ENCODE data around the gene CXXC1.

CXXC1 gene

DNA sequence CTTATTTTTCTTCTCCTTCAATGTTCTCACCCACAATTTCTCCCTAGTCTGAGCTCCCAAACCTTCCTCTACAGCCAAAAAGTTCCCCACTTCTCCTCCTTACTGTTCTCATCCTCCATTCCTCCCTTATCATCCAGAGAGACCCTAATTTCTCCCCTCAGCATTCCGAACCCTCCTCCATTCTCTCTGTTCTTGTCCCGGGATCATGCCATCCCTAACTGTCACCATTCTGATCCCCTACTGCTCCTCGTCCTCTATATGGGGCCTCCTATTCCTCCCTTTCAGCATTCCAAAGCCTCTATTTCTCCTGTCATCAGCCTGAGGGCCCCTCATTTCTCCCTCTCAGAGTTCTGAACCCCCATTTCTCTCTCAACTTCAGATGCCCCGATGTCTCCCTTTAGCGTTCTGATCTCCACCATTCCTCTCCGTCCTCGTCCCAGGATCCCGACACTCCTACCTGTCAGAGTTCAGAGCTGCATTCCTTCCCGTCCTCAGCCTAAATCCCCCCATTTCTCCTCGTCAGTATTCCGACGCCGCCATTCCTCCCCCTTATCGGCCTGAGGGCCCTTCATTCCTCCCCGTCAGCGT, 6.7 kb downstream of the CXXC1 start:
- H3F3A ChIP-seq (ENCODE audit: insufficient read depth, low read length) = no peaks in the 10 kb centered on the region
- no peaks in the 10 kb centered on the region for H3K27me3 ChIP-seq (replicated peaks; ENCODE audit: insufficient read depth, low read length)
- TF ChIP-seq EZH2 (optimal IDR thresholded peaks at IDR 0.05; ENCODE audit: low read depth, low read length) (no peak), EZH2phosphoT487 (IDR thresholded peaks at IDR 0.05; ENCODE audit: low read length) (no peak)
- H4K20me1 ChIP-seq (ENCODE audit: insufficient read depth, low read length) = no peaks in the 10 kb centered on the region
- peak overlapping the region; percentile 96; the same call in 1 of the 2 replicates for H3K27ac ChIP-seq (ENCODE audit: low read length)
- peak overlapping the region; percentile 81 for H3K9ac ChIP-seq (ENCODE audit: low read length)
- H3K9me3 ChIP-seq (replicated peaks; ENCODE audit: insufficient read depth, low read length) = no peaks in the 10 kb centered on the region
- H3K4me1 ChIP-seq (ENCODE audit: low read length) = peaks cover 19% of the 10 kb centered on the region
- peaks cover 21% of the 10 kb centered on the region for H3K36me3 ChIP-seq (replicated peaks; ENCODE audit: insufficient read depth, low read length)
- H3K9me2 ChIP-seq (replicated peaks; ENCODE audit: insufficient read depth, low read length) = no peaks in the 10 kb centered on the region
- H3K79me2 ChIP-seq (ENCODE audit: low read length) = peaks cover 57% of the 10 kb centered on the region
- H3K4me2 ChIP-seq (ENCODE audit: low read depth, low read length) = peak overlapping the region; percentile 97
- peak overlapping the region; percentile 81 for H3K4me3 ChIP-seq (ENCODE audit: low read length)
- no peak for DNase-seq
- H2AFZ ChIP-seq (ENCODE audit: low read length) = peak overlapping the region; percentile 98

DNA sequence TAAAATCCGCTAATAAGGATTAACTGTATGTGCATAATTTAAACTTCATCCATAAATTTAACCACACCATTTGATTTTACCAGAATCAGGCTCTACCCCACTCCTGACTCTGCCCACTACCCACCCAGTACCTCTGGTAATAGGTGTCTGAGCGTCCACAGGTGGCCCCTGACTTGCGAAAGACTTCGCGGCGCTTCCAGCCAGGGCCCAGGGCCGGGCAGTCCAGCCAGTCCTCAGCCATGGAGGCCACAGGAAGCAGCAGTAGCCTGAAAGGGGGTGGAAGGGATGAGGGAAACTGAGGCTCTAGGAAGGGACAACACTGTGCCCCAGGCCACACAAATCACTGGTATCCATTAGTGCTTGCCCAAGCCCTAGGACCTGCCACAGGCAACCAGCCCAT, 7.7 kb downstream of the CXXC1 start:
- Histone ChIP-seq H4K20me1 (ENCODE audit: insufficient read depth, low read length) (no peaks in the 10 kb centered on the region), H3F3A (ENCODE audit: insufficient read depth, low read length) (no peaks in the 10 kb centered on the region), H3K9ac (ENCODE audit: low read length) (peak overlapping the region; percentile 81; the same call in 1 of the 2 replicates), H3K9me3 (replicated peaks; ENCODE audit: insufficient read depth, low read length) (no peaks in the 10 kb centered on the region), H2AFZ (ENCODE audit: low read length) (no peak overlapping the region), H3K9me2 (replicated peaks; ENCODE audit: insufficient read depth, low read length) (no peaks in the 10 kb centered on the region), H3K79me2 (ENCODE audit: low read length) (peaks cover 56% of the 10 kb centered on the region), H3K4me3 (ENCODE audit: low read length) (peak overlapping the region; percentile 81; the same call in 1 of the 2 replicates), H3K4me1 (ENCODE audit: low read length) (peaks cover 19% of the 10 kb centered on the region), H3K36me3 (replicated peaks; ENCODE audit: insufficient read depth, low read length) (peaks cover 21% of the 10 kb centered on the region), H3K27me3 (replicated peaks; ENCODE audit: insufficient read depth, low read length) (no peaks in the 10 kb centered on the region), H3K4me2 (ENCODE audit: low read depth, low read length) (peak overlapping the region; percentile 97), H3K27ac (ENCODE audit: low read length) (no peak overlapping the region)
- TF ChIP-seq, protein P1, sequence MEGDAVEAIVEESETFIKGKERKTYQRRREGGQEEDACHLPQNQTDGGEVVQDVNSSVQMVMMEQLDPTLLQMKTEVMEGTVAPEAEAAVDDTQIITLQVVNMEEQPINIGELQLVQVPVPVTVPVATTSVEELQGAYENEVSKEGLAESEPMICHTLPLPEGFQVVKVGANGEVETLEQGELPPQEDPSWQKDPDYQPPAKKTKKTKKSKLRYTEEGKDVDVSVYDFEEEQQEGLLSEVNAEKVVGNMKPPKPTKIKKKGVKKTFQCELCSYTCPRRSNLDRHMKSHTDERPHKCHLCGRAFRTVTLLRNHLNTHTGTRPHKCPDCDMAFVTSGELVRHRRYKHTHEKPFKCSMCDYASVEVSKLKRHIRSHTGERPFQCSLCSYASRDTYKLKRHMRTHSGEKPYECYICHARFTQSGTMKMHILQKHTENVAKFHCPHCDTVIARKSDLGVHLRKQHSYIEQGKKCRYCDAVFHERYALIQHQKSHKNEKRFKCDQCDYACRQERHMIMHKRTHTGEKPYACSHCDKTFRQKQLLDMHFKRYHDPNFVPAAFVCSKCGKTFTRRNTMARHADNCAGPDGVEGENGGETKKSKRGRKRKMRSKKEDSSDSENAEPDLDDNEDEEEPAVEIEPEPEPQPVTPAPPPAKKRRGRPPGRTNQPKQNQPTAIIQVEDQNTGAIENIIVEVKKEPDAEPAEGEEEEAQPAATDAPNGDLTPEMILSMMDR (IDR thresholded peaks at IDR 0.05; ENCODE audit: low read length) = no peak
- DNase-seq = no peak

DNA sequence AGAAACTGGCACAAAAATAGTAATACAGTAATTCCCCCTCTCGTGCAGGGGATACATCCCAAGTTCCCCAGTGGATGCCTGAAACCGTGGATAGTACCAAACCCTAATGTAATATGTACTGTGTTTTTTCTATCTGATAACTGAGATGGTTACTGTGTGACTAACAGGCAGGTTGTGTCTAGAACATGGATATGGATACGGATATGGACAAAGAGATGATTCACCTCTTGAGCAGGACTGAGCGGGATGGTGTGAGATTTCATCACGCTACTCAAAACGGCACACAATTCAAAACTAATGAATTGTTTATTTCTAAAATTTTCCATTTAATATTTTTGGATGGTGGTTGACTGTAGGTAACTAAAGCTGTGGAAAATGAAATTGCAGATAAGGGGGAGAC, 9.6 kb downstream of the CXXC1 start:
- no peak for TF ChIP-seq EZH2phosphoT487 (IDR thresholded peaks at IDR 0.05; ENCODE audit: low read length)
- Histone ChIP-seq H3K9me3 (replicated peaks; ENCODE audit: insufficient read depth, low read length) (no peaks in the 10 kb centered on the region), H3K79me2 (ENCODE audit: low read length) (peaks cover 56% of the 10 kb centered on the region)

DNA sequence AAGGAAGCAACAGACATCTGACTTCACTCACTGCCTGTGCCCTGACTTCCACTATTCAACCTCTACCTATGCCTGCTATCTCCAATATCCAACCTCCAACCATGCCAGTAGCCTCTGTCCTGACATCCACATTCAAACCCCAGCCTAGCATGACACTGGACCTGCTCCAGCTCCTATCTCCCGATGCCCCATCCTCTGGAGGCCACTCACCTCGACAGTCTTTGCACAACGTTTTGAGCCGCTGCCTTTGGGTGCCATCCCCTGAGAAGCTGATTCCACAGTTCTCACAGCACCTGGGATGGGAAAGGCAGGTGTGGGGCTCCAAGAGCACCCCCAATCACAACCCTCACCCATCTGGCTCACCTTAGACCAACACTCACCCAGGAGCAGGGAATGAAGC, 11.0 kb downstream of the CXXC1 start:
- no peak overlapping the region for H2AFZ ChIP-seq (ENCODE audit: low read length)
- H3F3A ChIP-seq (ENCODE audit: insufficient read depth, low read length) = no peaks in the 10 kb centered on the region
- no peaks in the 10 kb centered on the region for H3K9me2 ChIP-seq (replicated peaks; ENCODE audit: insufficient read depth, low read length)
- TF ChIP-seq, protein P1 (IDR thresholded peaks at IDR 0.05; ENCODE audit: low read length) = no peak
- no peak for TF ChIP-seq EZH2phosphoT487 (IDR thresholded peaks at IDR 0.05; ENCODE audit: low read length)
- TF ChIP-seq EZH2 (optimal IDR thresholded peaks at IDR 0.05; ENCODE audit: low read depth, low read length) = no peak
- peaks cover 48% of the 10 kb centered on the region for H3K79me2 ChIP-seq (ENCODE audit: low read length)
- H3K4me2 ChIP-seq (ENCODE audit: low read depth, low read length) = no peak overlapping the region
- H3K4me1 ChIP-seq (ENCODE audit: low read length) = peaks cover 19% of the 10 kb centered on the region
- peaks cover 27% of the 10 kb centered on the region for H3K36me3 ChIP-seq (replicated peaks; ENCODE audit: insufficient read depth, low read length)
- no peak overlapping the region for H3K4me3 ChIP-seq (ENCODE audit: low read length)
- H3K9me3 ChIP-seq (replicated peaks; ENCODE audit: insufficient read depth, low read length) = no peaks in the 10 kb centered on the region
- H3K27me3 ChIP-seq (replicated peaks; ENCODE audit: insufficient read depth, low read length) = no peaks in the 10 kb centered on the region
- H4K20me1 ChIP-seq (ENCODE audit: insufficient read depth, low read length) = no peaks in the 10 kb centered on the region
- DNase-seq = no peak
- H3K27ac ChIP-seq (ENCODE audit: low read length) = no peak overlapping the region
- H3K9ac ChIP-seq (ENCODE audit: low read length) = no peak overlapping the region

More for the DNA sequence above, 9.6 kb downstream of the CXXC1 start:
- Histone ChIP-seq H3K9me2 (replicated peaks; ENCODE audit: insufficient read depth, low read length) (no peaks in the 10 kb centered on the region), H3K4me2 (ENCODE audit: low read depth, low read length) (no peak overlapping the region), H3K36me3 (replicated peaks; ENCODE audit: insufficient read depth, low read length) (peaks cover 25% of the 10 kb centered on the region), H4K20me1 (ENCODE audit: insufficient read depth, low read length) (no peaks in the 10 kb centered on the region), H3K9ac (ENCODE audit: low read length) (no peak overlapping the region), H3F3A (ENCODE audit: insufficient read depth, low read length) (no peaks in the 10 kb centered on the region), H3K27ac (ENCODE audit: low read length) (no peak overlapping the region), H3K4me1 (ENCODE audit: low read length) (peaks cover 19% of the 10 kb centered on the region), H2AFZ (ENCODE audit: low read length) (no peak overlapping the region), H3K27me3 (replicated peaks; ENCODE audit: insufficient read depth, low read length) (no peaks in the 10 kb centered on the region), H3K4me3 (ENCODE audit: low read length) (no peak overlapping the region)
- DNase-seq = no peak
